NK-92 (cell line): ENCODE measurements around the gene ADI1.
"Not testable (repeated sequence)": the region's sequence is repeated elsewhere in the genome, so short reads cannot be mapped to it uniquely, and the experiment has no call there.

Experiments
- DNase-seq: peaks from one replicate; lab custom pipeline; 2025; ENCODE audit not compliant: unreplicated experiment; lab: John Stamatoyannopoulos, UW

The ADI1 gene

DNA sequence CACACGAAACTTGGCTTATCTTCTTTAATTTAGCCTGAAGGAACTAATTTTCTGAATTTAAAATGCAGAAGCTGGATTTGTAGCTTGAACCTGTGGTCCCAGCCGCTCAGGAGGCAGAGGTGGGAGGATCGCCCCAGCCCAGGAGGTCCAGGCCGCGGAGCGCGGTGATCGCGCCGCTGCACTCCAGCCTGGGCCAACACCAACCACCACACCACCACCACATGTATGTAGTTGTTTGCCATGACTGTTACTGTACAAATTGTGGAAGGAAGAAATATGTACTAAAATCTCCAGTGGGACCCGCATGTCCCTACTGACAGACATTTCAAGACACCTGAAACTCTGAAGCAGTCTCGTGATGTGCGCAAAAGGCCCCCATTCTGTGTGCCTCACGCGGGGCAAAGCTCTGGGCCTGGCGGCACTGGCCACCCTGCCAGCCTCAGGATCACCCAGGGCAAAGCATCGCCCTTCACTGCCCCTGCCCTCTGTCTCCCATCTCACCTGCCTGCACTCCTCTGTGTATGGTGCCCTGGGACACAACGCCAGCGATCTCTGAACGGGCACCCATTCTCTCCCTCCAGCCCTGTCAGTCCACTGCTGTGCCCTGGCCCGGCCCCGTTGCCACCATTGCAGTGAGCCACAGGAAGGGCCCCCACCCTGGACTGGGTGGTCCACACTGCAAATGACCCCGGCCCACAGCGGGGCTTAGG, 10.1 kb upstream of the ADI1 start:
- no peak for DNase-seq

- no peak for DNase-seq
Observed at GRCh38 chr2:3527886-3528785, 8.8 kb upstream of the ADI1 start.

DNA sequence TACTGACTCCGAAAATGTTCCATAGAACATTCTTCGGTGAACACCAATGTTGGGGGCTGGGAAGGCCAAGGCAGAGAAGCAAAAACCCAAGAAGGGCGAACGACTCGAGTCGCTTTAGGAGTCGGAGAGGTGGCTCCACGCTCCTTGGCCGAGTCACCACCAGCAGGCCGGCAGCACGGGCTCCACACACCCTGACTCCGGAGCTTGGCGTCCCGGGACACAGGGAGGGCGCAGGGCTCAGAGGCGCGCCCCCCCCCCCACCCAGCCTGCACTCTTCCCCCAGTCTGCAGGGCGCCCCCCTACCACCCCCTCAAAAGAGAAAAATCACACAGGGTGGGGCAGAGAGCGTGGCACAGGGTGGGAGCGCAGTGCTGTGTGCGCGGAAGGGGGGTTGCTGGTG, 7.5 kb upstream of the ADI1 start:
- DNase-seq = no peak

DNA sequence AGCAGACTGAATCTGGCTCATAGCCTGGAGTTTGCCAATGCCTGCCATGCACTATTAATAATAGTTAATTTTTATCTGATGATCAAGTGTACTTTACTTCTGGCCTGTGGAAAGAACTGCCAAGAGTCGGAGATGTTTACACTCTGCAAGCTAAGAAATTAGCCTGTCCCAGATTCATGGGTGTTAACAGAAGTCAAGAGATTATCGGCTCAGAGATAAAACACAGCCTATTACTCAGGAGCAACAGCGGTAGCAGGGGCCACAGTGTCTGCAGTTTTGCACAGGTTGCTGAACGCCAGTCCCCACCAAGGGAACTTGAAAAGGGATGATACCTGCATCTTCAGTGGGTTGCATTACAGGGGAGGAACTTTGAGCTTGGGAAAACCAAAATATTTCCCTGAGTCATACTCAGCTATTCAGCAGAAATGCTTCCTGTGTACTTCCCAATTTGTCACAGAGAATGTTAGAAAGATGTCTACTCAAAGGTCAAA, 4.3 kb upstream of the ADI1 start:
- DNase-seq = no peak

DNA sequence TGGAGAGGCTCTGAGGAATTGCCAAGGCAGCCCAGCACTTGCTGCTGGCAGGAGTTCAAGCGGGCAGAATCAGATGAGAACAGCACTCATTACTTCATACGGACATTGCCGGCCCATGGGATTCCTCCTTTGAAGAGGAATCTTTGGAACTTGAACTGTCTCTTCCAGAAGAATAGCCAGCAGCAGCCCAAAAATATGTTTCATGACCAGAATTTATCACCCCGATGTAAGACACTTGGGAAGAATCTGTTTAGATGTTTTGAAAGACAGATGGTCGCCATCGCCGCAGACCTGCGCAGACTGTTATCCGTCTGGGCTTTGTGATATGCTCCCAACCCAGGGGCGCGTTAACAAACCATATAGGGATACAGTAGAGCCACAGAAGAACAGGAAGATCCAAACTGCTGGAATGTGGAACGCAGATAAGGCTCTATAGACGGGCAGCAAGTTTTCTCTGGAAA, 3.7 kb upstream of the ADI1 start:
- no peak for DNase-seq

DNA sequence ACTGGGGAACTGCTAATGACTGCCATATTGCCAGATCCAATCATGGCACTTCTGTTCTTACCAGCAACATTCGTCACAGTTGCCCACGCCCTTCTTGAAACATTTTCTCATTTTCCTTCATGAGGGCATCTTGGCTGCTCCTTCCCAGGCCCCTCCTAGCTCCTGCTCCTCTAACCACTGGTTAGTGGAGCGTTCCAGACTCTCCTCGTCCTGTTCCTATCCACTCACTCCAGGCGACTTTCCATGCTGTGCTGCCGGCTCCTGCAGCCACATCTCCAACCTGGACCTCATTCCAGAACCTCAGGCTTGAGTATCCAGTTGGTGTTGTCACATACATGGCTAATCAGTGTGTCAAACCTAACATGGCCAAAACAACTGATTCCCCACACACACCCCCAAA, 1.3 kb upstream of the ADI1 start:
- DNase-seq = no peak

- DNase-seq = peak; percentile 92
Observed at GRCh38 chr2:3518496-3519254, 656 bp downstream of the ADI1 start.

DNA sequence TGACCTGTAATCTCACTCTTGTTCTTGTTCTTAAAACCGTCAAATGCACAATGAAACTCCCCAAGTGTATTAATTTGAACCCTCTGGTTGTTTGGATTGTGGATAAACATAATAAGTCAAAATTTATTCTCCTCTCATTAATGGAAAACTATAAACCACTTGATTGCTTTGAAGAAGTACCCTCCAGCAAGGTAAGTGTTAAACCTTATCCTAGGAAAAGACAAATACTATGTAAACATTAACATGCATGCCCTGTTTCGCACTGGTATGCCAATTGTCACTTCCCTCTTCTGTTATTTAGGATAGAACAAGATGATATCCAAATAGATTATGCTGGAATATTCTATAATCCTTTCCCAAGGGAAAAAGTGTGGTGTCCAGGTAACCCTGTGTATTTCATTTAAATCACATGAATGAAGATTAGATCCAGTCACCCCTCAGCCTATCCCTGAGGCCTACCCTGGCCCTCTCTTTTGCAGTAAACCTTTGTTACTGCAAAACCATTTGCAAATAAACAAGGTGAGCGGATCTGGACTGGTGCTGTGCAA, 1.3 kb downstream of the ADI1 start:
- no peak for DNase-seq

- no peak for DNase-seq
Observed at GRCh38 chr2:3516831-3517230, 2.5 kb downstream of the ADI1 start.

- DNase-seq = not testable (repeated sequence)
Observed at GRCh38 chr2:3515438-3515837, 3.9 kb downstream of the ADI1 start.

DNA sequence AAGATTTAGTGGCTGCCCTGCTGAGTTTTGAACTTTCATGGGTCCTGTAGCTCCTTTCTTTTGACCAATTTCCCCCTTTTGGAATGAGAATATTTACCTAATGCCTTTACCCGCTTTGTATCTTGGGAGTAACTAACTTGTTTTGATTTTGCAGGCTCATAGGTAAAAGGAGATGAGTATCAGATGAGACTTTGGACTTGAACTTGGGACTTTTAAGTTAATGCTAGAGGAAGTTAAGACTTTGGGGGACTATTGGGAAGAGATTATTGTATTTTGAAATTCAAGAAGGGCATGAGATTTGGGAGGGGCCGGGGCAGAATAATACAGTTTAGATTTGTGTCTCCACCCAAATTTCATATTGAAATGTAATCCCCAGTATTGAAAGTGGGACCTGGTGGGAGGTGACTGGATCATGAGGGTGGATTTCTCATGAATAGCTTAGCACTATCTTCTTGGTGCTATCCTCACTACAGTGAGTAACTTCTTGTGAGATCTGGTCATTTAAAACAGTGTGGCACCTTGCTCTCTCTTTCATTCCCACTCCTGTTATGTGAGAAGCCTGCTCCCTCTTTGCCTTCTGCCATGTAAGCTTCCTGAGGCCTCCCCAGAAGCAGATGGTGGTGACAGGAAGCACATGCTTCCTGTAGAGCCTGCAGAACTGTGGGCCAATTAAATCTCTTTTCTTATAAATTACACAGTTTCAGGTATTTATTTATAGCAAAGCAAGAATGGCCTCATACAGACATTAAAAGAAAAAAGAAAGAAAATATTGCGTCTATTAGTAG, 6.1 kb downstream of the ADI1 start:
- no peak for DNase-seq

DNA sequence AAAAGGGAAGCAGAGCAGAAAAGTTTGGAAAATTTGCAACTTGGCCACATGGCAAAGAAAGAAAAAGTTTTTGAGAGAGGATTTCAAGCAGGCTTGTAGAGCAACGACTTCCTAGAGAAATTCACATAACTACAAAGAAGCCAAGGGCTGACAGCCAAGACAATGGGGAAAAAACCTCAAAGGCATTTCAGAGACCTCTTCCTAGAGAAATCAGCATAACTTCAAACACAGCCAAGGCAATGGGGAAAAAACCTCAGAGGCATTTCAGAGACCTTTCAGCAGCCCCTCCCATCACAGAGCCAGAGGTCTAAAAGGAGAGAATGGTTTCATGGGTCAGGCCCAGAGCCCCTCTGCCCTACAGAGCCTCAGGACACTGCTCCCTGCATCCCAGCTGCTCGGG, 7.2 kb downstream of the ADI1 start:
- no peak for DNase-seq

- DNase-seq = no peak
Observed at GRCh38 chr2:3505771-3506170, 13.6 kb downstream of the ADI1 start.

- no peak for DNase-seq
Observed at GRCh38 chr2:3504741-3505140, 14.6 kb downstream of the ADI1 start.

- DNase-seq = no peak
Observed at GRCh38 chr2:3503483-3503882, 15.8 kb downstream of the ADI1 start.

DNA sequence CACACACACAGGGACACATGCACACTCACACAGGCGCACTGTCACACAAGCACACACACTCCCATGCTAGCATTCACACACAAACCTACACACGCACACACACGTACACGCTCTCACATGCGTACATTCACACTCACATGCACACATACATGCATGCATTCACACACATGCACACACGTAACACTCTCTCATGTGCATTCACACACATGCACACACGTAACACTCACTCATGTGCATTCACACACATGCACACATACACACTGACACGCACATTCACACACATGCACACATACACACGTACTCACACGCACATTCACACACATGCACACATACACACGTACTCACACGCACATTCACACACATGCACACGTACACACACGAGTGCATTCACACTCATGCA, 16.3 kb downstream of the ADI1 start:
- no peak for DNase-seq

DNA sequence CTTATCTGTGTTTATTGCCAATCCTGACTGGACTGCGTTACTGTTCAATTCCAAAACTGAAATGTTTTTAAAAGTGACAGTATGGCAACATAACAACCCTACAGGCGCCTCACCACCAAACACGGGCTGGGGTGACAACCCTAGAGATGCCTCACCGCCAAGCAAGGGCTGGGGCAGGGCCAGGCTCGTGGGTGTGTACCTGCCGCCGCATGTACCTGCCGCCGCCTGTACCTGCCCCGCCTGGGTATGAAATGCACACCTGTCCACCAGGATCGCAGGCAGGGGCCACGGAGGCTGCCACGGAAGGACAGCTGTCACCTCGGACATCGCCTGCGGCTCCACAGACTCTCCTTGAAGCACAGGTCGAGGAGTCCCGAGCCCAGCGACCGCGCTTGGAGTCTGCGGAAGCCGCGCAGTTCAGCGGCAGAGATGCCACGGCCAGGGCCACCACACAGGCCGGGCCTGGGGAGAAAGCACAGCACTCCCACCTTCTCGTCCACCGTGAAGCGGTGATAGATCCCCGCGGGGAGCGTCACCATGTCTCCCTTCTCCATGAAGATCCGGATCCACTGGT, 18.9 kb downstream of the ADI1 start:
- no peak for DNase-seq

DNA sequence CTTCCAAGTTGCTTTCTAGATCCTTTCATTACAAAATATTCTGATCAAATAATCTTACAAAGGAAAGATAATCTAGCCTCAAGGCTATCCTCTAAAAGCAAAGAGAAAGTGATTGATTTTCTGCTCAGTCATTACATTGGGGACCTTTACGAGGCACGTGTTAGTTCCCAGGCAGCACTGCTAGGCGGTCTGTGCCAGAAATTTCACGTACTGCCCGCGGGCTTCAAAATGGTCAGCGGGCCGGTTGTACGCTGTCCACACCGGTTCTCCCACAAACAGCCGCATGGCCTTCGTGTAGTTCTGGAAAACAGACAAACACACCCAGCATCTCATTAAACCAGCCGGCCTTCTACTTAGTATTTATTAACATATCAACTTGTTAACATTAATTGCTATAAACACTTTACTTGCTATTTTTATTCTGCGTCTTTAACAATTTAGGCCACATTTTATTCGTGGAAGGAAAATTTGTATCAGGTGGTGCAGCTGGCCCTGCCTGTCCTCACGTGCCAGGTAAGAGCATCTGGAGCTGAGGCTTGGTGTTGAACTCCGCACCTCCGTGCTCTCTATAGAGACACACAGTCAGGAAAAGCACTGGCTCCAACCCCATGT, 20.4 kb downstream of the ADI1 start:
- DNase-seq = no peak

DNA sequence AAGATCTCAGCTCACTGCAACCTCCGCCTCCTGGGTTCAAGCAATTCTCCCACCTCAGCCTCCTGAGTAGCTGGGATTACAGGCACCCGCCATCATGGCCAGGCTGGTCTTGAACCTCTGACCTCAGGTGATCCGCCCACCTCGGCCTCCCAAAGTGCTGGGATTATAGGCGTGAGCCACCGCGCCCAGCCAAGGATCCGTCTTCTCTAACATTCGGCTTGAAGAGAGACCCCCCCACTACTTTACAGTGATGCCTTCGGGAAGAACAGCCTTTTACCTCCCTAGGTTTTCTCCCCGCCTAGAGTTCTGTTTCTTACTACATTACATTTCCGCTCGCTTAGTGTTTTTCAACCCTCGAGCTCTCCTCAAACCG, 22.6 kb downstream of the ADI1 start:
- DNase-seq = not testable (repeated sequence)
